H9 (cell line): ENCODE measurements around the gene C16orf90. TPM values are rescaled to one million over a fixed set of nuclear protein-coding genes. Genes with fewer than 3 reads are reported as not detected.

ENCODE experiments used
- DNase-seq: peaks from one replicate; pipeline ENCODE4 v3.0.0-alpha.2; 2017
- H2AFZ ChIP-seq: one replicate; pipeline ENCODE4 v1.6.1; 2013; ENCODE audit warnings: mild to moderate bottlenecking, low read length, control low read depth, moderate library complexity
- H2AK5ac ChIP-seq: 2 replicates; pipeline ENCODE4 v1.6.1; 2013; ENCODE audit warnings: low read length, control low read depth, mixed read lengths; ENCODE audit not compliant: insufficient read length
- H2BK120ac ChIP-seq: one replicate; pipeline ENCODE4 v1.6.1; 2013; ENCODE audit warnings: low read depth, mild to moderate bottlenecking, low read length, control low read depth, inconsistent platforms; ENCODE audit not compliant: poor library complexity, severe bottlenecking
- H2BK12ac ChIP-seq: 2 replicates; pipeline ENCODE4 v1.6.1; 2013; ENCODE audit warnings: low read length, control low read depth, mixed read lengths, low read depth; ENCODE audit not compliant: insufficient read length
- H2BK15ac ChIP-seq: 2 replicates; pipeline ENCODE4 v1.6.1; 2013; ENCODE audit warnings: low read depth, low read length, control low read depth
- H2BK20ac ChIP-seq: one replicate; pipeline ENCODE4 v1.6.1; 2013; ENCODE audit warnings: low read depth, mild to moderate bottlenecking, low read length, control low read depth, inconsistent platforms; ENCODE audit not compliant: poor library complexity, severe bottlenecking
- H2BK5ac ChIP-seq: 2 replicates; pipeline ENCODE4 v1.6.1; 2013; ENCODE audit warnings: low read length, control low read depth, mixed read lengths; ENCODE audit not compliant: insufficient read length
- H3K14ac ChIP-seq: 2 replicates; pipeline ENCODE4 v1.6.1; 2013; ENCODE audit warnings: low read length, control low read depth; ENCODE audit not compliant: insufficient read depth
- H3K18ac ChIP-seq: 2 replicates; pipeline ENCODE4 v1.6.1; 2013; ENCODE audit warnings: low read depth, mild to moderate bottlenecking, mixed read lengths, low read length, control low read depth; ENCODE audit not compliant: insufficient read length
- H3K23ac ChIP-seq: 2 replicates; pipeline ENCODE4 v1.6.1; 2013; ENCODE audit warnings: low read length, control low read depth, mixed read lengths, low read depth; ENCODE audit not compliant: insufficient read length
- H3K23me2 ChIP-seq: 2 replicates; pipeline ENCODE4 v1.6.1; 2013; ENCODE audit warnings: low read depth, mild to moderate bottlenecking, mixed read lengths, low read length, control low read depth; ENCODE audit not compliant: insufficient read length, poor library complexity, severe bottlenecking
- H3K27ac ChIP-seq: 2 replicates; pipeline ENCODE4 v1.5.1; 2013; ENCODE audit warnings: low read length, control low read depth, mixed read lengths, low read depth; ENCODE audit not compliant: insufficient read length
- H3K27me3 ChIP-seq: 2 replicates; pipeline ENCODE4 v1.6.1; 2013; ENCODE audit warnings: low read length, control low read depth, inconsistent platforms; ENCODE audit not compliant: insufficient read depth
- H3K4ac ChIP-seq: 2 replicates; pipeline ENCODE4 v1.6.1; 2013; ENCODE audit warnings: low read depth, mild to moderate bottlenecking, control low read depth, inconsistent platforms, low read length, moderate library complexity
- H3K4me1 ChIP-seq: 2 replicates; pipeline ENCODE4 v1.6.1; 2013; ENCODE audit warnings: low read length, control low read depth, inconsistent platforms; ENCODE audit not compliant: insufficient read depth
- H3K4me2 ChIP-seq: 2 replicates; pipeline ENCODE4 v1.6.1; 2013; ENCODE audit warnings: low read length, control low read depth, mixed read lengths; ENCODE audit not compliant: insufficient read length, insufficient read depth
- H3K56ac ChIP-seq: 2 replicates; pipeline ENCODE4 v1.6.1; 2013; ENCODE audit warnings: low read depth, mild to moderate bottlenecking, mixed read lengths, low read length, control low read depth; ENCODE audit not compliant: insufficient read length
- H3K79me1 ChIP-seq: 2 replicates; pipeline ENCODE4 v1.6.1; 2013; ENCODE audit warnings: low read depth, mild to moderate bottlenecking, moderate library complexity, low read length, control low read depth, inconsistent platforms; ENCODE audit not compliant: insufficient read depth, poor library complexity, severe bottlenecking
- H3K79me2 ChIP-seq: 2 replicates; pipeline ENCODE4 v1.6.1; 2013; ENCODE audit warnings: low read length, control low read depth, inconsistent platforms; ENCODE audit not compliant: insufficient read depth
- H3K9ac ChIP-seq: 2 replicates; pipeline ENCODE4 v1.6.1; 2013; ENCODE audit warnings: low read length, control low read depth, mixed read lengths; ENCODE audit not compliant: insufficient read length; ENCODE audit errors: extremely low read depth
- H3K9me3 ChIP-seq: one replicate; pipeline ENCODE4 v1.6.1; 2013; ENCODE audit warnings: low read depth, low read length, inconsistent platforms; ENCODE audit not compliant: control insufficient read depth
- H3T11ph ChIP-seq: one replicate; pipeline ENCODE4 v1.6.1; 2013; ENCODE audit warnings: mild to moderate bottlenecking, low read length, control low read depth, inconsistent platforms
- H4K20me1 ChIP-seq: one replicate; pipeline ENCODE4 v1.6.1; 2013; ENCODE audit not compliant: control insufficient read depth, insufficient read length, insufficient read depth
- H4K5ac ChIP-seq: 2 replicates; pipeline ENCODE4 v1.6.1; 2013; ENCODE audit warnings: low read depth, mild to moderate bottlenecking, mixed read lengths, low read length, control low read depth; ENCODE audit not compliant: insufficient read length
- H4K8ac ChIP-seq: replicated peaks from 2 replicates; pipeline ENCODE4 v1.6.1; 2013; ENCODE audit warnings: low read length, control low read depth, mixed read lengths, low read depth; ENCODE audit not compliant: insufficient read length
- H4K91ac ChIP-seq: 2 replicates; pipeline ENCODE4 v1.6.1; 2013; ENCODE audit warnings: low read depth, mild to moderate bottlenecking, moderate library complexity, mixed read lengths, low read length, control low read depth; ENCODE audit not compliant: insufficient read length
- H3K27ac Mint-ChIP-seq, 3 experiments: 2 replicates in 2 of 3; 3 replicates in 1 of 3; pipeline ENCODE4 v1.8.0; 2020 to 2021; ENCODE audit warnings: mixed read lengths in 3 of 3, mild to moderate bottlenecking in 1 of 3, moderate library complexity in 1 of 3
- H3K27me3 Mint-ChIP-seq: 2 replicates; pipeline ENCODE4 v1.8.0; 2021; ENCODE audit warnings: low read depth, mild to moderate bottlenecking, moderate library complexity, mixed read lengths
- H3K36me3 Mint-ChIP-seq, 3 experiments: 2 replicates in 2 of 3; 3 replicates in 1 of 3; pipeline ENCODE4 v1.8.0; 2020 to 2021; ENCODE audit warnings: low read depth in 3 of 3, mixed read lengths in 3 of 3; ENCODE audit not compliant: insufficient read depth in 1 of 3
- H3K4me1 Mint-ChIP-seq, 2 experiments: 2 replicates each; pipeline ENCODE4 v1.8.0; 2020; ENCODE audit warnings: mixed read lengths in 2 of 2
- H3K4me3 Mint-ChIP-seq, 2 experiments: 2 replicates in 1 of 2; 3 replicates in 1 of 2; pipeline ENCODE4 v1.8.0; 2020 to 2021; ENCODE audit warnings: mild to moderate bottlenecking in 2 of 2, mixed read lengths in 2 of 2, moderate library complexity in 1 of 2
- H3K9me3 Mint-ChIP-seq, 2 experiments: 2 replicates in 1 of 2; 3 replicates in 1 of 2; pipeline ENCODE4 v1.8.0; 2020; ENCODE audit warnings: mild to moderate bottlenecking in 2 of 2, mixed read lengths in 2 of 2, moderate library complexity in 1 of 2
- CTCF ChIP-seq: fragments of 200-600 bp; sonication (generic); conservative IDR thresholded peaks from 3 replicates; pipeline ENCODE4 v1.8.0; 2021; ENCODE audit warnings: antibody characterized with exemption, mild to moderate bottlenecking
- WGBS: extraction: QIAGEN DNeasy Blood & Tissue Kit; methylation state at CpG from one replicate; pipeline ENCODE4 v1.1.7; 2013; ENCODE audit warnings: missing lambda C conversion rate, low lambda C conversion rate, mixed read lengths; ENCODE audit not compliant: insufficient read length; ENCODE audit errors: extremely low coverage; 5-methylcytosine and 5-hydroxymethylcytosine counted together
- total RNA-seq: library from RNA; stranded (reverse); gene quantifications from 2 replicates; pipeline ENCODE4 v1.2.1, GENCODE V29; 2021

C16orf90 gene
- total RNA-seq, 1 experiment from 2014 or later, result not detected

- no peak overlapping the region for H3K9ac ChIP-seq
- H3K79me2 ChIP-seq, result no peaks in the 10 kb centered on the region
- no peak overlapping the region for H2BK12ac ChIP-seq
- no peak overlapping the region for H2BK120ac ChIP-seq
- H2AK5ac ChIP-seq, result no peak overlapping the region
- H3K9me3 Mint-ChIP-seq, result no peaks in the 10 kb centered on the region
- no peaks in the 10 kb centered on the region for H3K79me1 ChIP-seq
- no peaks in the 10 kb centered on the region for H3K27me3 ChIP-seq
- H3K9me3 ChIP-seq, result no peaks in the 10 kb centered on the region
- no peak overlapping the region for H4K5ac ChIP-seq
- WGBS, result no CpG with 5 or more reads among the region's 4 CpGs
- H3K27me3 Mint-ChIP-seq, result peaks cover 10% of the 10 kb centered on the region; the same call in 1 of the 2 replicates
- no peak overlapping the region for H2BK5ac ChIP-seq
- no peak overlapping the region for H4K8ac ChIP-seq
- H3K56ac ChIP-seq, result no peak overlapping the region
- H2BK20ac ChIP-seq, result no peak overlapping the region
- H3K23ac ChIP-seq, result no peak overlapping the region
- no peak overlapping the region for H3K27ac Mint-ChIP-seq
- H3K4me1 Mint-ChIP-seq, result peaks cover 10 to 18% of the 10 kb centered on the region in 2 experiments
- TF ChIP-seq CTCF, result no peak
- no peak for DNase-seq
- no peak overlapping the region for H3K14ac ChIP-seq
- no peak overlapping the region for H3K18ac ChIP-seq
- H4K20me1 ChIP-seq, result no peaks in the 10 kb centered on the region
- no peak overlapping the region for H2BK15ac ChIP-seq
- no peak overlapping the region for H4K91ac ChIP-seq
- H3K4me3 Mint-ChIP-seq, result no peak overlapping the region
- H3K23me2 ChIP-seq, result peaks cover 4% of the 10 kb centered on the region
- no peak overlapping the region for H3K4me2 ChIP-seq
- H3K4me1 ChIP-seq, result no peaks in the 10 kb centered on the region; the same call in 1 of the 2 replicates
- no peak overlapping the region for H3T11ph ChIP-seq
- H3K4ac ChIP-seq, result no peak overlapping the region
- H3K36me3 Mint-ChIP-seq, result no peaks in the 10 kb centered on the region
- H3K27ac ChIP-seq, result no peak overlapping the region
- H2AFZ ChIP-seq, result no peak overlapping the region
Measured at GRCh38 chr16:3497771-3498170, 2.5 kb upstream of the C16orf90 start.
